NCI-H526 (cell line): Measurements from ENCODE around the gene SECISBP2L.
"Not testable (repeated sequence)": the region's sequence is repeated elsewhere in the genome, so short reads cannot be mapped to it uniquely, and the experiment has no call there.

Experiments used
- DNase-seq, 2 experiments: peaks; one replicate each; lab custom pipeline; 2025; lab: John Stamatoyannopoulos, UW

SECISBP2L gene

GRCh38 chr15:49046220-49047102 is at the start of gene SECISBP2L:
Gene SECISBP2L, minus strand, starts transcription at chr15:49046446. Its CDS starts 147 bp downstream, at chr15:49046299.
- DNase-seq: peak; percentile 89 to 96

- DNase-seq: no peak
Observed at GRCh38 chr15:49094923-49095322, 48.7 kb upstream of the SECISBP2L start.

GRCh38 chr15:49093252-49094105 is 47.2 kb upstream of the SECISBP2L start:
- DNase-seq: no peak

- DNase-seq: no peak
Observed at GRCh38 chr15:49088996-49089395, 42.8 kb upstream of the SECISBP2L start.

- no peak for DNase-seq
Observed at GRCh38 chr15:49085696-49086459, 39.6 kb upstream of the SECISBP2L start.

- DNase-seq: no peak
Observed at GRCh38 chr15:49084285-49084570, 38.0 kb upstream of the SECISBP2L start.

- no peak for DNase-seq
Observed at GRCh38 chr15:49083401-49084284, 37.4 kb upstream of the SECISBP2L start.

GRCh38 chr15:49082960-49083359 is 36.7 kb upstream of the SECISBP2L start:
- no peak for DNase-seq

- peak in 1 of 2 experiments; percentile 3 for DNase-seq
Observed at GRCh38 chr15:49079340-49080039, 33.2 kb upstream of the SECISBP2L start.

- no peak for DNase-seq
Observed at GRCh38 chr15:49075881-49076280, 29.6 kb upstream of the SECISBP2L start.

- not testable (repeated sequence) for DNase-seq
Observed at GRCh38 chr15:49074589-49075287, 28.5 kb upstream of the SECISBP2L start.

GRCh38 chr15:49066372-49066771 is 20.1 kb upstream of the SECISBP2L start:
- no peak for DNase-seq

- no peak for DNase-seq
Observed at GRCh38 chr15:49064884-49065283, 18.6 kb upstream of the SECISBP2L start.

- DNase-seq: no peak
Observed at GRCh38 chr15:49064281-49064653, 18.0 kb upstream of the SECISBP2L start.

GRCh38 chr15:49063402-49064280 is 17.4 kb upstream of the SECISBP2L start:
- no peak for DNase-seq

- no peak for DNase-seq
Observed at GRCh38 chr15:49062900-49063299, 16.7 kb upstream of the SECISBP2L start.

- no peak for DNase-seq
Observed at GRCh38 chr15:49060710-49061495, 14.7 kb upstream of the SECISBP2L start.

GRCh38 chr15:49059491-49059890 is 13.2 kb upstream of the SECISBP2L start:
- DNase-seq: no peak
